Breast epithelium (tissue), 3 donors: ENCODE measurements around the gene AMOT.

Source experiments
- CTCF ChIP-seq, 3 donors: fragments of 450-650 bp; IDR thresholded peaks; one replicate each; pipeline ENCODE4 v1.5.1; 2016 to 2017; ENCODE audit warnings: antibody characterized with exemption in 3 of 3, mild to moderate bottlenecking in 3 of 3, moderate library complexity in 3 of 3
- POLR2A ChIP-seq: fragments of 450-650 bp; IDR thresholded peaks from one replicate; pipeline ENCODE4 v1.6.1; 2016; ENCODE audit warnings: antibody characterized with exemption, mild to moderate bottlenecking, moderate library complexity

GRCh38 chrX:112812741-112813140, 27.9 kb downstream of the AMOT start:
- no peak for TF ChIP-seq CTCF (IDR thresholded peaks at IDR 0.05)
- TF ChIP-seq POLR2A, result no peak
